ENCODE data around the gene RAPGEF3.

RAPGEF3 gene

DNA sequence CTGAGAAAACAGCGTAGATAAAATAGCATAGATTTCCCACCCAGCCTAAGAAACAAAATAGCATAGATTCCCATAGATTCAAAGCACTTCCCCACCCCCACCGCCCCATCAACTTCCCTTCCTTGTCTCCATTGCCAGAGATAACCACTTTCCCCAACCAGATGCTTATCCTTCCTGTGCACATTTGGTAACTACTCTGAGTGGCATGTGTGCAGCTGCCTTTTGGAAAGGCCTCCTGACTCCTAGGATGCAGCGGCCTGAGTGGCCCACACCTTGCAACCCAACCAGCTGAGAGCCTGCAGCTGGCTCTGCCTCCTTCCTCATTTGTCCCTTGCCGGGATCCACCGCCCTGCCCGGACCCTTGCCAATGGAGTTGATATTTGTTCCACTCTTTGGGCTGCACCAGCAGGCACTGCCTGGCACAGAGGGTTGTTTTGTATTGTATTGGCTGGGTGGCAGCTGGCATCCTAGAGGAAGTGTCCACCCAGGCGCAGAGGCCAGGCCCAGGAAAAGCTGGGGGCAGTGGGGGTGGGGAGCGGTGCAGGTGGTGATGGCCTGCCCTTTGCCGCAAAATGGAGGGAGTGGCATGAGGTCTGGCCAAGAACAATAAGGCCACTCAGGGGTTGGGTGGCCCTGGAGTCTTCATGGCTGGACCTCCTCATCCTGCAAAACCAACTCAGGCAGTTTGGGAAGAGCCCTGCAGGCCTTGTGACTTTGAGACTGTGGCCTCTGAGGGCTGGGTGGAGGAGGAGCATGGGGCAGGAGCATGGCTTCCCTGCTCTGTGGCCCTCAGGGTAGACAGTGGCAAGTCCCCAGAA lies 19.3 kb upstream of the RAPGEF3 start:
- H3K9me3 ChIP-seq (ENCODE audit: control insufficient read depth in 5 of 5, low read length in 5 of 5): no peaks in the 10 kb centered on the region
- peak overlapping the region; percentile 74 for H3K27ac ChIP-seq (ENCODE audit: low read depth, low read length)
- no peaks in the 10 kb centered on the region for H3K27me3 ChIP-seq (ENCODE audit: control insufficient read depth in 5 of 5, insufficient read depth in 4 of 5, low read length in 5 of 5)
- H3K4me1 ChIP-seq (ENCODE audit: control insufficient read depth in 5 of 5, insufficient read depth in 5 of 5, low read length in 5 of 5): peaks cover 13 to 62% (median 59%) of the 10 kb centered on the region in 5 donors
- peak overlapping the region in 3 of 5 donors; percentile 24 to 33 (median 31) for H3K9ac ChIP-seq (ENCODE audit: low read length in 5 of 5)
- peaks cover 0 to 23% (median 17%) of the 10 kb centered on the region in 5 donors for H3K36me3 ChIP-seq (ENCODE audit: control insufficient read depth in 5 of 5, insufficient read depth in 5 of 5, low read length in 5 of 5)
- no peak overlapping the region for H3K4me3 ChIP-seq (ENCODE audit: low read depth in 1 of 5, low read length in 5 of 5)

GRCh38 chr12:47777151-47777550 lies 18.5 kb upstream of the RAPGEF3 start:
- Histone ChIP-seq H3K27ac (ENCODE audit: low read depth, low read length) (peak overlapping the region; percentile 74), H3K4me1 (ENCODE audit: control insufficient read depth in 5 of 5, insufficient read depth in 5 of 5, low read length in 5 of 5) (peaks cover 13 to 69% (median 65%) of the 10 kb centered on the region in 5 donors), H3K9me3 (ENCODE audit: control insufficient read depth in 5 of 5, low read length in 5 of 5) (no peaks in the 10 kb centered on the region), H3K27me3 (ENCODE audit: control insufficient read depth in 5 of 5, insufficient read depth in 4 of 5, low read length in 5 of 5) (no peaks in the 10 kb centered on the region), H3K9ac (ENCODE audit: low read length in 5 of 5) (peak overlapping the region in 4 of 5 donors; percentile 23 to 50 (median 32)), H3K36me3 (ENCODE audit: control insufficient read depth in 5 of 5, insufficient read depth in 5 of 5, low read length in 5 of 5) (peaks cover 0 to 15% (median 11%) of the 10 kb centered on the region in 5 donors), H3K4me3 (ENCODE audit: low read depth in 1 of 5, low read length in 5 of 5) (no peak overlapping the region)

DNA sequence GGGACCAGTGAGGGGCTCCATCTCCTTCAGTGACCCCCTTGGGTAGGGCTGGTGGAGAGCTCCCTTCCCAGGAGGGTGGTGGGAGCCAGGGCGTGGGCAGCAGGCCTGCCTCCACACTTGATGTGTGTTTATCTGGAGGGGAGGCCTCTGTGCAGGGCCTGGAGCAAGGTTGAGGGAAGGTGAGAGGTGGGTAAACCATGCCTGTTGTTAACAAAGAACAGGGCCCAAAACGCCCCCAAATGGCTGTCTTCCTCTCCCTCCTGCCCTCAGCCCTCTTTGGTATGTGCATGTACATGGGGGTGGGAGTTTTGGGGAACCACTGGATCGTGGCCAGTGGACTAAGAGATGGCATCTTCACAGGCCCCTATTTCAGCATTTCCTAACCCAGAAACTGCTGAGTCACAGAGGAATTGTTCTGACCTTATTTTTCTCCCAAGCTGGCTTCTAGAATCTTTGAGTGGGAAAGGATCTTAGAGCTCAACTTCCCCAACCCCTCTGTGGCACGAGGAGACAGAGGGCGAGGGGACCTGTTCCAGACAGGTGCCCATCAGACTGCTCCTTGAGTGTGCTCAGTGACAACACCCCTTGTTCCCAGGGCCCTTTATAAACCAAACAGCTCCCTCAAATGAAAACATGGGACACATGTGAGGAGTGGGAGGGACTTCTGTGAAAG lies 17.9 kb upstream of the RAPGEF3 start:
- Histone ChIP-seq H3K4me3 (ENCODE audit: low read depth in 1 of 5, low read length in 5 of 5) (no peak overlapping the region), H3K27me3 (ENCODE audit: control insufficient read depth in 5 of 5, insufficient read depth in 4 of 5, low read length in 5 of 5) (no peaks in the 10 kb centered on the region), H3K27ac (ENCODE audit: low read depth, low read length) (peak overlapping the region; percentile 74), H3K9ac (ENCODE audit: low read length in 5 of 5) (peak overlapping the region in 4 of 5 donors; percentile 23 to 50 (median 32)), H3K9me3 (ENCODE audit: control insufficient read depth in 5 of 5, low read length in 5 of 5) (no peaks in the 10 kb centered on the region), H3K4me1 (ENCODE audit: control insufficient read depth in 5 of 5, insufficient read depth in 5 of 5, low read length in 5 of 5) (peaks cover 13 to 72% (median 65%) of the 10 kb centered on the region in 5 donors), H3K36me3 (ENCODE audit: control insufficient read depth in 5 of 5, insufficient read depth in 5 of 5, low read length in 5 of 5) (peaks cover 0 to 10% (median 6%) of the 10 kb centered on the region in 5 donors)

GRCh38 chr12:47775100-47775911 lies 16.6 kb upstream of the RAPGEF3 start:
- no peaks in the 10 kb centered on the region for H3K9me3 ChIP-seq (ENCODE audit: control insufficient read depth in 5 of 5, low read length in 5 of 5)
- H3K4me1 ChIP-seq (ENCODE audit: control insufficient read depth in 5 of 5, insufficient read depth in 5 of 5, low read length in 5 of 5): peaks cover 13 to 75% (median 67%) of the 10 kb centered on the region in 5 donors
- H3K27ac ChIP-seq (ENCODE audit: low read depth, low read length): peak overlapping the region; percentile 34
- H3K4me3 ChIP-seq (ENCODE audit: low read depth in 1 of 5, low read length in 5 of 5): no peak overlapping the region
- no peaks in the 10 kb centered on the region for H3K27me3 ChIP-seq (ENCODE audit: control insufficient read depth in 5 of 5, insufficient read depth in 4 of 5, low read length in 5 of 5)
- peak overlapping the region in 3 of 5 donors; percentile 8 to 41 (median 40) for H3K9ac ChIP-seq (ENCODE audit: low read length in 5 of 5)
- H3K36me3 ChIP-seq (ENCODE audit: control insufficient read depth in 5 of 5, insufficient read depth in 5 of 5, low read length in 5 of 5): peaks cover 0 to 3% (median 0%) of the 10 kb centered on the region in 5 donors

- H3K9me3 ChIP-seq (ENCODE audit: control insufficient read depth in 5 of 5, low read length in 5 of 5): no peaks in the 10 kb centered on the region
- H3K4me3 ChIP-seq (ENCODE audit: low read depth in 1 of 5, low read length in 5 of 5): peak overlapping the region in 1 of 5 donors; percentile 32
- H3K27me3 ChIP-seq (ENCODE audit: control insufficient read depth in 5 of 5, insufficient read depth in 4 of 5, low read length in 5 of 5): no peaks in the 10 kb centered on the region
- H3K27ac ChIP-seq (ENCODE audit: low read depth, low read length): peak overlapping the region; percentile 34
- H3K4me1 ChIP-seq (ENCODE audit: control insufficient read depth in 5 of 5, insufficient read depth in 5 of 5, low read length in 5 of 5): peaks cover 13 to 78% (median 72%) of the 10 kb centered on the region in 5 donors
- no peaks in the 10 kb centered on the region for H3K36me3 ChIP-seq (ENCODE audit: control insufficient read depth in 5 of 5, insufficient read depth in 5 of 5, low read length in 5 of 5)
- peak overlapping the region in 1 of 5 donors; percentile 41 for H3K9ac ChIP-seq (ENCODE audit: low read length in 5 of 5)
Measured at GRCh38 chr12:47774663-47775062, 16.0 kb upstream of the RAPGEF3 start.

- peak overlapping the region in 4 of 5 donors; percentile 73 to 82 (median 76) for H3K9ac ChIP-seq (ENCODE audit: low read length in 5 of 5)
- no peaks in the 10 kb centered on the region for H3K9me3 ChIP-seq (ENCODE audit: control insufficient read depth in 5 of 5, low read length in 5 of 5)
- no peak overlapping the region for H3K27ac ChIP-seq (ENCODE audit: low read depth, low read length)
- peak overlapping the region; percentile 65 to 76 (median 67) for H3K4me3 ChIP-seq (ENCODE audit: low read depth in 1 of 5, low read length in 5 of 5)
- H3K36me3 ChIP-seq (ENCODE audit: control insufficient read depth in 5 of 5, insufficient read depth in 5 of 5, low read length in 5 of 5): no peaks in the 10 kb centered on the region
- H3K4me1 ChIP-seq (ENCODE audit: control insufficient read depth in 5 of 5, insufficient read depth in 5 of 5, low read length in 5 of 5): peaks cover 13 to 72% (median 68%) of the 10 kb centered on the region in 5 donors
- H3K27me3 ChIP-seq (ENCODE audit: control insufficient read depth in 5 of 5, insufficient read depth in 4 of 5, low read length in 5 of 5): no peaks in the 10 kb centered on the region
Measured at GRCh38 chr12:47773858-47774580, 15.3 kb upstream of the RAPGEF3 start.

DNA sequence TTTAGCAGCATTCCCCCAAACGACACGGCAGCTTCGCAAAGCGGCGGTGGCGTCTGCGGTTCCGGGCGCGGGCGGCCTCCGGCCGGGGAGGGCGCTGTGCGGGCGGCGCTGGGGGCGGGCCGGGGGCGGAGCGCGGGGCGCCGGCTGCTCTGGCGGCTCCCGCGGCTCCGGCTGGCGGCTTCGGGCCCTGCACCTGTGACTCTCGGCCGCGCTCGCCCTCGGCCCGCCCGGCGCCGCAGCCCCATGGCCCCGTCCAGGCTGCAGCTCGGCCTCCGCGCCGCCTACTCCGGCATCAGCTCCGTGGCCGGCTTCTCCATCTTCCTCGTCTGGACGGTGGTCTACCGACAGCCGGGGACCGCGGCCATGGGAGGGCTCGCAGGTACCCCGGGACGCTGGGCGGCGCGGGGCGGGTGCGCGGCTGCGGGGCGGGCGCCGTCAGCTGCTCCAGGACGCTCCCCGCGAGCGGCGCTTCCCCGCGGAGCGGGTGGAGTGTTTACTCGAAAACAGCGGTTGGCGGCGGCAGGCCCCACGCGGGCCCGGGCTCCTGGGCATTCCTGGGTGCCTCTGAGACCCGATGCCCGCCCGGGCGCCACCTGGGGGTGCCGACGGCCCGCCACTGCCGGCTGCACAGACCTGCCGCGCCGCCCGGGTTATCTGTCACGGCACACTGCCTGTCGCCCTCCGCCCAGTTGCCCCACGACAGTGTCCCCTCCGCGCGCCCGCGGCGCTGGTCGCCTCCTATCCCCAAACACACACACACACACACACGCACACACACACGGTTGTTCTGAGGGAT lies 14.6 kb upstream of the RAPGEF3 start, which contains the start of gene SLC48A1:
Gene SLC48A1, plus strand, starts transcription at position 177 of the 796 bp plus-strand sequence. Its CDS starts 67 bp downstream, at position 244.
- Histone ChIP-seq H3K9me3 (ENCODE audit: control insufficient read depth in 5 of 5, low read length in 5 of 5) (no peaks in the 10 kb centered on the region), H3K27me3 (ENCODE audit: control insufficient read depth in 5 of 5, insufficient read depth in 4 of 5, low read length in 5 of 5) (no peaks in the 10 kb centered on the region), H3K4me3 (ENCODE audit: low read depth in 1 of 5, low read length in 5 of 5) (peak within 1 kb of the TSS; percentile 65 to 76 (median 67)), H3K36me3 (ENCODE audit: control insufficient read depth in 5 of 5, insufficient read depth in 5 of 5, low read length in 5 of 5) (no peaks in the 10 kb centered on the region), H3K27ac (ENCODE audit: low read depth, low read length) (no peak within 1 kb of the TSS), H3K9ac (ENCODE audit: low read length in 5 of 5) (peak within 1 kb of the TSS in 4 of 5 donors; percentile 73 to 82 (median 76)), H3K4me1 (ENCODE audit: control insufficient read depth in 5 of 5, insufficient read depth in 5 of 5, low read length in 5 of 5) (peaks cover 13 to 65% (median 61%) of the 10 kb centered on the region in 5 donors)

DNA sequence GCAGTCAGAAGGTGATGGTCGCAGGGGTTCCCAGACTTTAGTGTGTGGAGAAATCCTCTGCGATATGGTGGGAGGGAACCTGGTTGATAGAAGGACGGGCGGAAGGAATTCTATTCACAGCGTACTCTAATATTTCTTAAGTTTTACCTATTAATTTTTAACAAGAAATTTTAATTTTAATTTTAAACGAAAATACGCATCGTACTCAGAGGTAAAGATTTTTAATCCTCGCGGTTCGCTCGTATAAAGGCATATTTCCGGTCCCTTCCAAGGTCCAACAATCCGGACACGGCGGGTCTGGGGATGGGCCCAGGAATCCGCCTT lies 14.0 kb upstream of the RAPGEF3 start:
- Histone ChIP-seq H3K9me3 (ENCODE audit: control insufficient read depth in 5 of 5, low read length in 5 of 5) (no peaks in the 10 kb centered on the region), H3K27ac (ENCODE audit: low read depth, low read length) (no peak overlapping the region), H3K9ac (ENCODE audit: low read length in 5 of 5) (peak overlapping the region in 4 of 5 donors; percentile 40 to 78 (median 54)), H3K36me3 (ENCODE audit: control insufficient read depth in 5 of 5, insufficient read depth in 5 of 5, low read length in 5 of 5) (no peaks in the 10 kb centered on the region), H3K4me3 (ENCODE audit: low read depth in 1 of 5, low read length in 5 of 5) (peak overlapping the region; percentile 36 to 67 (median 65)), H3K4me1 (ENCODE audit: control insufficient read depth in 5 of 5, insufficient read depth in 5 of 5, low read length in 5 of 5) (peaks cover 12 to 60% (median 55%) of the 10 kb centered on the region in 5 donors), H3K27me3 (ENCODE audit: control insufficient read depth in 5 of 5, insufficient read depth in 4 of 5, low read length in 5 of 5) (no peaks in the 10 kb centered on the region)
